NOMO-1 treated with dmso at 0.1 percent for 144 hours (cell line): ENCODE results near the gene SYNPO2.
A peak's percentile ranks its signal among the peaks of the same experiment; 100 is the strongest.
"Not testable (repeated sequence)": the region's sequence is repeated elsewhere in the genome, so short reads cannot be mapped to it uniquely, and the experiment has no call there.

Source experiments
- DNase-seq: peaks from one replicate; lab custom pipeline; 2025; ENCODE audit not compliant: unreplicated experiment; lab: John Stamatoyannopoulos, UW

The SYNPO2 gene

GRCh38 chr4:119053245-119053644 is 164.6 kb downstream of the SYNPO2 start:
- no peak for DNase-seq

DNA sequence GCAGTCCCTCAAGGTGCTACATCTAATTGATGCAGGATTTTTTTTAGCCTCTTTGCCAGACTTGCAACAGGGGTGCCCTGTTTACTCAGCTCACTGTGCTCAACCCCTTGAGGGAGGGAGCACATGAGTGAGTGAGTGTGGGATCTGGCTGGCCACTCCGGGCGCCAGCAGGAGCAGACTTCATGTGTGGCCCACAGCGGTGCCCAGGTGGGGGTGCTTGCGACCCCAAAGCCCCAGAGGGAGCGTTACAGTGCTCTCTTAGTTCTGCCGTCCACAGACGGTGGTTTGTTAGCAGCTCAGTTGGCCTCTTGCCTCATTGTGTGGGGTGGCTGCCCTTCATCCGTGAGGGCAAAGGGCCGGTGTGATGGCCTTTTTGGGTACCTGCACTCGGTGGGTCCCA is 165.3 kb downstream of the SYNPO2 start:
- DNase-seq, result no peak

DNA sequence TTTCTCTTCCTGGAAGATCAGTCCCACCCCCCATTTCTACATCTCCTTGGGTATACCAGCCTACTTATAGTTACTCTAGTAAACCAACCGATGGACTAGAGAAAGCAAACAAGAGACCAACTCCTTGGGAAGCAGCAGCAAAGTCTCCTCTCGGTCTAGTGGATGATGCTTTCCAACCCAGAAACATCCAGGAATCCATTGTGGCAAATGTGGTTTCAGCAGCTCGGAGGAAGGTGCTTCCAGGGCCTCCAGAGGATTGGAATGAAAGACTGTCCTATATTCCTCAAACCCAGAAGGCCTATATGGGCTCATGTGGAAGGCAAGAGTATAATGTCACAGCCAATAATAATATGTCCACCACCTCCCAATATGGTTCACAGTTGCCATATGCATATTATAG is 168.8 kb downstream of the SYNPO2 start:
- DNase-seq, result no peak

GRCh38 chr4:119059221-119059620 is 170.6 kb downstream of the SYNPO2 start:
- no peak for DNase-seq

DNA sequence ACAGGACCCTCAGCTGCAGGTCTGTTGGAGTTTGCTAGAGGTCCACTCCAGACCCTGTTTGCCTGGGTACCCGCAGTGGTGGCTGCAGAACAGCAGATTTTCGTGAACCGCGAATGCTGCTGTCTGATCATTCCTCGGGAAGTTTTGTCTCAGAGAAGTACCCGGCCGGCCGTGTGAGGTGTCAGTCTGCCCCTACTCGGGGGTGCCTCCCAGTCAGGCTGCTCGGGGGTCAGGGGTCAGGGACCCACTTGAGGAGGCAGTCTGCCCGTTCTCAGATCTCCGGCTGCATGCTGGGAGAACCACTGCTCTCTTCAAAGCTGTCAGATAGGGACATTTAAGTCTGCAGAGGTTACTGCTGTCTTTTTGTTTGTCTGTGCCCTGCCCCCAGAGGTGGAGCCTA is 178.5 kb downstream of the SYNPO2 start:
- not testable (repeated sequence) for DNase-seq

DNA sequence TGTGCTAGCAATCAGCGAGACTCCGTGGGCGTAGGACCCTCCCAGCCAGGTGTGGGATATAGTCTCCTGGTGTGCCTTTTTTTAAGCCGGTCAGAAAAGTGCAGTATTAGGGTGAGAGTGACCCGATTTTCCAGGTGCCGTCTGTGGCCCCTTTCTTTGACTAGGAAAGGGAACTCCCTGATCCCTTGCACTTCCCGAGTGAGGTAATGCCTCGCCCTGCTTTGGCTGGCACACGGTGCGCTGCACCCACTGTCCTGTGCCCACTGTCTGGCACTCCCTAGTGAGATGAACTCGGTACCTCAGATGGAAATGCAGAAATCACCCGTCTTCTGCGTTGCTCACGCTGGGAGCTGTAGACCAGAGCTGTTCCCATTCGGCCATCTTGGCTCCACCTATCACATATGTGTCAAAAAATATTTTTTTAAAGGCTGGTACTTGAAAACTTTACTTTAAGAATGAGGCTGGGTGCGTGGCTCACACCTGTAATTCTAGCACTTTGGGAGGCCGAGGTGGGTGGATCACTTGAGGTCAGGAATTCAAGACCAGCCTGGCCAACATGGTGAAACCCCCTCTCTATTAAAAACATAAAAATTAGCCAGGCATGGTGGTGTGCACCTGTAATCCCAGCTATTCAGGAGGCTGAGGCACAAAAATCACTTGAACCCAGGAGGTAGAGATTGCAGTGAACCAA is 179.2 kb downstream of the SYNPO2 start:
- not testable (repeated sequence) for DNase-seq

DNA sequence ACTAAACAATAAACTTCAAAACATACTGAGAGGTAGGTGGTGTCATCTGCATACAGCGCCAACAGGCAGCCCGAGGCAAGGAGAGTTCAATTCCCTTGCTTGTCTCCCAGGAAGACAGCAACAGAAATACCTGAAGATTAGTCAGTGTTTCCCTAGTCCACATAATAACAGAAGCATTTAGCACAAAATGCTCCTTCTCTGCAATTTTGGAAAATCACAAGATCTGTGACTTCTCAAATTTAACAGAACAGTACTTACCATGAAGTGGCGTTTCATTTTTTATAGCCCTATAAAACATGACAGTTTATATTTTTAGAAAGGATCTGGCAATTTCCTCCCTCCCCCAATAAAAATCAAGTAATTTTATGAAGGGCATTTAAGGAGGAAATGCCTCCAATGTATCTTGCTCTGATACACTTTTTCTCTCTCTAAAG is 179.9 kb downstream of the SYNPO2 start:
- DNase-seq, result peak; percentile 7

DNA sequence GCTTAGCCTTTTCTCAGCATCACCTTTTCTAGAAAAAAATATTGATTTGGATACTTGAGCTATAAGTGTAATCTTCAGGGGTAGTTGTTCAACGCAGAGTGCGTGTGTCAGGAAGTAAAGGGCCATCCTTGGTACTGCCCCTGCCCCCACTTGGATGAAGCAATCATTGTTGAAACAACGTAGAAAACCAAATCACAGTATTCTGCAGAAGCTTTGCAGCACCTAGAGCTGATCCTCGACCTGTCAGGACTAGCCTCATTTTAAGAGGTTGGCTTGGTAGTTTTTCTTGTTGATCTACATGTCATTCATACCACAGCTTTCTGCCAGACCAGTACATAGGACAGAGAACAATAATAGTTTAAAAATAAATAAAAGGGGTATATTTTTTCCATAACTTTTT is 181.6 kb downstream of the SYNPO2 start:
- peak; percentile 18 for DNase-seq

GRCh38 chr4:119080721-119081541 is 192.3 kb downstream of the SYNPO2 start:
- DNase-seq, result no peak

DNA sequence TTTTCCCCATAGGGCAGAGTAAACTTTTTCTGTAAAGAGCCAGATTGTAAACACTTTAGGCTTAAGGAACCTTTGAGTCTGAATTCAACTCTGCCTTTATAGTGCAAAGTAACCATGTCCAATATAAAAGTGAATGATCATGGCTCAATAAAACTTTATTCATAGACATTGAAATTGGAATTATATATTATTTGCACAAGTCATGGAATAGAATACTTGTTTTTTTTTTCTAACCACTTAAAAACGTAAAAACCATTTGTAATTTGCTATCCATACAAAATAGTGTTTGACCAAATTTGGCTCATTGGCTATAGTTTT is 192.8 kb downstream of the SYNPO2 start:
- DNase-seq, result no peak

- no peak for DNase-seq
Measured at GRCh38 chr4:119081943-119082342, 193.3 kb downstream of the SYNPO2 start.

- DNase-seq, result no peak
Measured at GRCh38 chr4:119082661-119083060, 194.0 kb downstream of the SYNPO2 start.

GRCh38 chr4:119084513-119084912 is 195.9 kb downstream of the SYNPO2 start:
- no peak for DNase-seq

GRCh38 chr4:119087121-119087520 is 198.5 kb downstream of the SYNPO2 start:
- DNase-seq, result no peak

GRCh38 chr4:119087656-119088055 is 199.0 kb downstream of the SYNPO2 start:
- no peak for DNase-seq

DNA sequence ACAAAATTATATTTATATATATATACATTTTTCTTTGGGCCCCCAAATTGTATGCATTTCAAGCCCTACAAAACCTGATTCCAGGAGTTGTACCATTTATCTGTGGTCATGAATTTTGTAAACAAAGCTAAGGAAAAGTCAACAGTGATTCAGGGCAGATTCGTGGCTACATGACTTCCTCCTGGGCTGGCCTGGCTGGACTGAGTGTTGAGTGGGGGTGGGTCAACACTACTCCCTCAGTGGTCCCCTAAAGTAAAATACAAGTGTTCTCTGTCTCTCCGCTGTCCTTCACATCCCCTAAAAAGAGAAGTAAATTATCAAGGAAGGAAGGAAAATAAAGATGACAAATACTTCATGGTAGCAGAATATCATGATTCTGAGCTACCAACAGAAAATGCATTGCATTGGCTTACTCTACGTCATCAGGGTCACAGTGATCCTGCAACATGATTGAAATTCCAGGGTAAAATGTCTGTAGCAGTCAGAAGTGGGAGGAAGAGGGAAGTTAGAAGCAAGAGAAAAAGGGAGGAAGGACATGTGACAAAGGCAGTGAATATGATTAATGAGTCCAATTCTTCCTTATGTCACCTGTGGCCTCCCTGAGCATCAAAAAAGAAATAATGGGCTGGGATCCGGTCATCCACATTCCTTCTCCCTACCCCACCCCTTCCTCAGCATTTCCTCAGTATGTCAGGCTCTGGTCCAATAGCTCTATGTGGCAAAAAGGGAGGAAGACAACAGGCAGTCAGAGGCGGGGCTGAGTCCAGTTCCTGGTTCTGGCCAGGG is 204.6 kb downstream of the SYNPO2 start:
- no peak for DNase-seq

DNA sequence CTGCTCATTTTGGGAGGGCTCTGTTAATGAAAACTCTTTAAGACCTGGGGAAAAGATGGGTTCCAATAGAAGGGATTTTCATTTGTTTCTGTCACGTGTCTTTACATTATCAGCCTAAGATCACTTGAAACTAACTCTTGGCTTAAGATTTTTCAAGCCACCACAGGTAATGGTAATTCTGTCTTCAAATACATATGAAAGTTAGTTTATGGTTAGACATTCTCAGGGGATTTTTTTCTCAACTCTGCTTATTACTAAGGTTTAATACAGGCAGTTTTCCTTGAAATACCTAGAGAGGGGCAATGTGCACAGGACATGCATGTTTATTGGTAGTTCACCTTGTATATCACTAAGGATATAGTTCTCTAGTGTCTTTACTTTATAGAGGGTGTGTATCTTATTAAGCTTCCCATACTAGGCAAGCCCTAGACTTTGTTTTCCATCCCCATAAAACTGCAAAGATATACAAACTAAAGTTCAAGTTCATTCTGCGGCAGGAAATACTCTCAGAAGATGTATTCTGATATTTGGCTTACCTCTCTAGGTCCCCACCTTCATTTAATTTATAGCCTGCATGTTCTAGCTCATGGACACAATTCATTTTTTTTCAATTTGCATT is 208.7 kb downstream of the SYNPO2 start:
- no peak for DNase-seq

GRCh38 chr4:119098306-119098705 is 209.7 kb downstream of the SYNPO2 start:
- DNase-seq, result no peak

GRCh38 chr4:119099227-119099810 is 210.7 kb downstream of the SYNPO2 start:
- no peak for DNase-seq

DNA sequence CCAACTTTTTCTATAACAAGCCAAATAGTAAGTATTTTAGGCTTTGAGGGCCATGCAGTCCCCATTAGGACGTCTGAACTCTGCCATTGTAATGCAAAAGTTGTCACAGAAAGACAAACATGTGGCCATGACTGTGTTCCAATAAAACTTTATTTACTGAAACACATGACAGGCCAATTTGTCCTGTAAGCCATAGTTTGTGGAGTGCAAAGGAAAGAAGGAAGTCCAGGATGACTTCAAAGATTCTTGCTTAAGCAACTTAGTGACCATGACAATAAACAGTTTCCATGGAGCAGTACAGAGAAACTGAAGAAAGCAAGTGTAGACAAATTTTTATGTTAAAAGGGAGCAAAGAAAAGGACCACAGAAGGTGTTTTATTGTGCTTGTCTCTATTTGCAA is 212.0 kb downstream of the SYNPO2 start:
- no peak for DNase-seq

GRCh38 chr4:119103263-119103662 is 214.6 kb downstream of the SYNPO2 start:
- DNase-seq, result peak; percentile 82
